Measurements from ENCODE around the gene HUWE1. TPM values are rescaled to one million over a fixed set of nuclear protein-coding genes. Genes with fewer than 3 reads are reported as not detected.

HUWE1 gene
- total RNA-seq, 1 donor from 2014 or later, result 65.9 TPM

GRCh38 chrX:53684415-53685192, 1.9 kb downstream of the HUWE1 start:
- peak in 1 of 2 donors; percentile 12 for DNase-seq (ENCODE audit: low read depth in 2 of 2)

DNA sequence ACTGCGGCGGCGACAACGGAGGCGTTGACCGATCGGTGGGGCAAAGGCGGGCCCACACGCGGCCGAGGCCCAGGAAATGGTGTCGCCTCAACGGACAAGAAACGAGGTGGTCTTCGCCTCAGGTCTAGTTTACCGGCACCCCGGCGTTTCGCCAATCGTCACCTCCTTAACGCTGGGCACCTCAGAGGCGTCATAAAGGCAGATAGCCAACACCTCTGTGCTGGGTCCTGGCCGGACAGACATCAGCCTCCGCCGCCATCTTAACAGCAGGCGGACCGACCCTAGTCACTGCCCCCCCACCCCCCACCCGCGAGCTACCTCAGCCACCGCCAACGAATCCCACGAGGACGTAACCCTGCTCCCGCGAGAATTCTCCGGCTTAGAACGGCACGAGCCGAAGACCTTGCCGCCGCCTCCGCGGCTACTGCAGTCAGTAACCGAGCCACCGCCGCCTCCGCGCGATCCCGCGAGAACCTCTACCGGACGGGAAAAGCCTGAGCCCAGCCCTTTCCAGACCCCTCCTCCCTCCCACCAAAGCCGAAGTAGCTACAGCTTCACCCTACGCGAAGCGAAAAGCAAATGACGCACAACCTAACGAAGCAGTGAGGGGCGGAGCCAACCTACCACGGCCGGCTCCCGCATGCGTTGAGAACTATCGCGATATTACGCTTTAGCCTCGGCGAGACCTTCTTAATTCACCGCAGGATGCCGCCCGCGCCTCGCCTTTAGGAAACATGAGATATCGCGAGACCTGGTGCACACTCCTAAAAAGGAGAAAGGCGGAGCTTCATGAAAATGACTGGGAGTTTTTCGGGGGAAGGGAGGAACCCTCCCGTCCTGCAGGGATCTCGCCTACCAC, 2.7 kb downstream of the HUWE1 start:
- peak; percentile 96 to 98 for DNase-seq (ENCODE audit: low read depth in 2 of 2)

DNA sequence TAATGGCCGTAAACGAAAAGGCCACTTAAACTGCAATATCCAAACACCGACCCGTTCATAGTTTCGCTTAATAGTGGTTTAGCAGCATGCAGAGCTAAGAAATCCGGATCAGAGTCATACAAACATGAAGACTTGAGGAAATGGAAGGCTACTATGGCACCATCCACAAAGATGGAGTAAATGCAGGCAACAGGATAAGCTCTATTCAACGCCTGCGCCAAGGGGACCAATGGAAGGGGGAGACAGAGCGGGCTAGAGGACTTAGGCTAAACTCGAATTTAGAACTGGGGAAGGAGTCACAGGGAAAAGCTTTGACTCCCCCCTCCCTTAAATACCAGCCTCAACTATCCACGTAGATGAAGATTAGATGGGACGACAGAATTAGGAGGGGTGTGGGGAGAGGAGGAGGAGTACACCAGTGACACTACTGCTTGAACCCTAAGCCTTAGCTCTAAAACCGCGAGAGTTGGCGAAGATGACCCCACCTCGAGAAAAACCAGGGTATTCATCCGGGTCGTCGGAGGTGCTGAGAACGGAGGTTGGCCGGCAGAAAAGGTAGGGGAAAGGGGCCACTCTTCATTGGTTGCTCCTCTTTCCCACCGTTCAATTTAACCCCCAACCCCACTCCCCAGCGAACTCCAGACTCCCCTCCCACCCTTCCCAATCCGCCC, 3.5 kb downstream of the HUWE1 start:
- DNase-seq (ENCODE audit: low read depth in 2 of 2), result peak in 1 of 2 donors; percentile 61

DNA sequence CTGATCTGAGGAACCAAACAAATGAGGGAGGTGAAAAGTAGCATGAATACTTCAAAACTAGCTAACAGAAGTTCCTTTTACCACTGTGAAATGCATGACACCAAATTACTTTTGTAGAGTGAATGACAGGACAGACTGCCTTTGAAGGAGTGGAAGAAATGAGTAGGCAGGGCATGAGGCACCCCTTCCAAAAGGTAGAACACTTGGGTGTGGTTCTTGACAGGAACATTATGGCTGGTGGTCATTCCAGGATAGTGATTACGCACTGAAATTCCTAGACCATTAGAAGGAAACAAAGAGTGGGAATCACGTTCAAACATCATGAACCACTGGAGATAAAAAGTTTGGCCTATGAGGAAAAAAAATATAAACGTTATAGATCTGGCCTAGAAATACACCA, 4.9 kb downstream of the HUWE1 start:
- no peak for DNase-seq (ENCODE audit: low read depth in 2 of 2)

DNA sequence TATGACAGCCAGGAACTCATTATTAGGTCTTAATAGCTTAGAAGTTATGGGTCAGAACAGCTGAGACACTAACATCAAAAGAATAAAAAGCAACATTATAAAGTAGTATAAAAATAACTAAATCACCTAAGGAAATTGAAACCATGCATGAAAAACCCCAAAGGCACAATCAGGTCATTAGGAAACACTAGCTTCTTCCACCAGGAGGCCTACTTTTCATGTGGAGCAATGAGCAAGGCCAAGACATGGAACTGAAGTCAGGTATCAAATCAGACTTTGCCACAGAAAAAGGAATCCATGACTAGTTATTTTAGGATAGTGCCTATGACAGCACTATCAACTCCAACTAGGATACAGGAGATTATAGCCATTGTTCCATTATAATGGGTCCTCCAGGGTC, 7.9 kb downstream of the HUWE1 start:
- no peak for DNase-seq (ENCODE audit: low read depth in 2 of 2)

DNA sequence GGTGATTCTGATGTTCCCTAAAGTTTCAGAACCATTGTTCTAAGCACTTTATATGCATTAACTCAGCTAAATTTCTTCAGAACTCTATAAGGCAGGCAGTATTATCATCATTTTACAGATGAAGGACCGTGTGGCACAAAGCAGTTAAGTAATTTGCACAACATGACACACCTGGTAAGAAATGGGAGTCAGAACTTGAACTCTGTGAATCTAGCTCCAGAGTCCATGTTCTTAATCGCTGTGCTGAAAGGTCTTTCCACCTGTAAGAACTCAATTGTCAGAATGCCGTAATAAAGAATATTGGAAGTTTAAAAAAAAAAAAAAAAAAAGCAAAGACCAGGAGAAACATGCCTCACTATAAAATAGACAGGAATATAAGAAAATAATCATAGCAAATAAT, 9.2 kb downstream of the HUWE1 start:
- DNase-seq (ENCODE audit: low read depth in 2 of 2), result no peak

- no peak for DNase-seq (ENCODE audit: low read depth in 2 of 2)
Measured at GRCh38 chrX:53674581-53674980, 11.9 kb downstream of the HUWE1 start.

DNA sequence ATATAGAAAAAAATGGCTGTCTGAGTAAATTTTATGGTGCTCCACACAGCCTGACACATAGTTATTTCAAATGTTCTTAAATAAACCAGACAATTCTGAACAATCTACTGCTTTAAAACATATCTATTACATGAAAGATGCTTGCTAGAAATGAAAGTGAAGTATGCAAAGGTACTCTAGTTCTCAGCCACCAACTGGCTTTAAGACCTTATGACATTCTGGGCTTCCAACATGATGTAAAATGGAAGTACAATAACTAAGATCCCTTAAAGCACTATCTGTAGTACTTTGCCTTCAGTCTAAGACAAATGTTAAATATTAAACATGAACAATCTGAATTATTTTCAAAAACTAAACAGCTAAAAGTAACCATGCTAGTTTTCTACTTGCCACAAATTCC, 17.3 kb downstream of the HUWE1 start:
- no peak for DNase-seq (ENCODE audit: low read depth in 2 of 2)

GRCh38 chrX:53666171-53666570, 20.3 kb downstream of the HUWE1 start:
- DNase-seq (ENCODE audit: low read depth in 2 of 2), result no peak

- DNase-seq (ENCODE audit: low read depth in 2 of 2), result no peak
Measured at GRCh38 chrX:53660004-53660403, 26.5 kb downstream of the HUWE1 start.

DNA sequence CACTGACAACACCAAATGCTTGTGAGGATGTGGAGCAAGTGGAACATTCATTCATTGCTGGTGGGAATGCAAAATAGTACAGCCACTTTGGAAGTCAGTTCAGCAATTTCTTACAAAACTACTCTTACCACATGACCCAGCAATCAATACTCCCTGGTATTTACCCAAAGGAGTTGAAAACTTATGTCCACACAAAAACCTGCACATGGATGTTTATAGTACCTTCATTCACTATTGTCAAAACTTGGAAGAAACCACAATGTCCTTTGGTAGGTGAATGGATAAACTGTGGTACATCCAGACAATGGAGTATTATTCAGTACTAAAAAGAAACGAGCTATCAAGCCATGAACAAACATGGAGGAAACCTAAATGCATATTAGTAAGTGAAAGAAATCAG, 27.5 kb downstream of the HUWE1 start:
- no peak for DNase-seq (ENCODE audit: low read depth in 2 of 2)

GRCh38 chrX:53656845-53657244, 29.7 kb downstream of the HUWE1 start:
- DNase-seq (ENCODE audit: low read depth in 2 of 2), result no peak

- DNase-seq (ENCODE audit: low read depth in 2 of 2), result no peak
Measured at GRCh38 chrX:53654376-53654775, 32.1 kb downstream of the HUWE1 start.

DNA sequence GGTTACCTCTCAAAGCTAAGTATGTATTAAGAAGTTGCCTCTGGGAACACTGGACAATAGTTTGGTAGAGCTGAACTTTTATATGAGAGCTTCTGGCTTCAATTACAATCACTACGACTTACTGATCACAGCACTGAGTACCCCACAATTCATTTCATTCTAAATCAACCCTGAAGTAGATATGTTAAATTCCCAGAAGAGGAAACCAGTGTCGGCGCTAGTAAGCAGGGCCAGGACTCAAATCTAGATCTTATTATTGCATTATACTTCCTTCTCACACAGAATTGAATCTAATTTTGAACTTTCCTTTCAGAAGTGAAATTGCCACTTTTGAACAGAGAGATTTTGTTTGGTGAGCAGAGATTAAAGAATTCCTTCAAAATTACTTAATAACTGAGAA, 41.8 kb downstream of the HUWE1 start:
- no peak for DNase-seq (ENCODE audit: low read depth in 2 of 2)

DNA sequence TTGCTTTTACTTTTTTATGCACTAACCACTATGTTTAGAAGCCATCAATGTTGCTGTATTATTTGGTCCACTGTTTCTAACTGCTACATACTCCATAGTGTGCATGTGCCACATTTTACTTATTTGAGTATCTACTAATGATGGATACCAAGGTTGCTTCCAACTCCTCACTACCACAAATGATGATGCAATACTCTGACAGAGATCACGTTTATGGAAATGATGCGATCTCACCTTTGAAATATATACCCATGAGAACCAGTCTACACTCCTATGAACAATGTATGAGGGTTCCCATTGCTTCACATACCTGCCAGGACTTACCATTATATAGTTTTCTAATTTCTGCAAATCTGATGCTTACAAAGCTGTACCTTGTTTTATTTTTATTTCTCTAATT, 44.2 kb downstream of the HUWE1 start:
- DNase-seq (ENCODE audit: low read depth in 2 of 2), result no peak

DNA sequence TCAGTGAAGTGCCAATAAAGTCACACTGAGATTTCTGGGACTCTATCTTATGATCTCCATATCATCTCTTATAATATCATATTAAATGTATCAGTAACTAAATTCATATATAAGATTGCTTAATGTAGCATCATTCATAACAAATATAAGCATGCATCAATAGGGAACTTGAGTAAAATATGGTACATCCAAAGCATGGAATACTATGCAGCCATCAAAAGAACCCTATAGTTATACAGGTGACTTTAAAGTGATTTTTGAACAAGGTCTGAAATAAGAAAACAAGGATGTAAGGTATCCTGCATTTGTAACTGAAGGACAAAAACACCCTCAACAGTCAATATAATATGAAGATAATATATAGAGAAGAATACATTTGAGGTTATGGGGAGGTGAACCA, 47.3 kb downstream of the HUWE1 start:
- DNase-seq (ENCODE audit: low read depth in 2 of 2), result no peak

DNA sequence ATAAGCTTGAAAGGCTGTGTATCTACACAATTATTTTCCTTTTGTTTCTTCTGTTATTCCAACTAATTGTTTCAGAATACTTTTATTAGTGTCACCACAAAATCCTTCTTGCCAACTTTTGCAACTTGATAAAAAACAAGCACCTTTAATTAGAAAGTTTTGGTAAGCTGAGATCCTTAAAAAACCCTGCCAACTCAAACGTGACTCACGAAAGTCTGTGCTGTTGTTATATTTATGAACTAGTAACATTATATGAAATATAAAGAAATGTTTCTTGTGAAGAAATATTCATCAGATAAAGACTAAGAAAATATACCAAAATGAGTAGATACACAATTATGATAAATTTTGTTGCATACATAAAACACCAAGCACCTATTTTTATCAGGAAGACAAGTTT, 49.0 kb downstream of the HUWE1 start:
- no peak for DNase-seq (ENCODE audit: low read depth in 2 of 2)

GRCh38 chrX:53631156-53631555, 55.4 kb downstream of the HUWE1 start:
- no peak for DNase-seq (ENCODE audit: low read depth in 2 of 2)

DNA sequence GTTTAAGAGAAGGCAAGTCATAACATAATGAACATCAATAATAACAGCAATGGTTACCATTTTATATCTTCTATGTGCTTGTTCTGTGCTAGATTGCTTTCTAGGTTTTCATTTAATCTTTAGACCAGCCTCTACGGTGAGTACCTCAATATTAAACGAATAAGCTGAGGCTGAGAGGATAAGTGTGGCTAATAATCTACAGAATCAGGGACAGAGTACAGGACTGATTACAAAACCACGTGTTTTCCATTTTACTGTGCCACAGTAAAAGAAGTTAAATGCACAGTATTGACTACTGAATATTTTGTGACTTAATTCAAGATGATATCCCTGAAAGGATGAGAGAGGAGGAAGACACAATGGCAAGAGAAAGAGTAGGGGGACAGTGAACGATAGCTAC, 56.3 kb downstream of the HUWE1 start:
- no peak for DNase-seq (ENCODE audit: low read depth in 2 of 2)

DNA sequence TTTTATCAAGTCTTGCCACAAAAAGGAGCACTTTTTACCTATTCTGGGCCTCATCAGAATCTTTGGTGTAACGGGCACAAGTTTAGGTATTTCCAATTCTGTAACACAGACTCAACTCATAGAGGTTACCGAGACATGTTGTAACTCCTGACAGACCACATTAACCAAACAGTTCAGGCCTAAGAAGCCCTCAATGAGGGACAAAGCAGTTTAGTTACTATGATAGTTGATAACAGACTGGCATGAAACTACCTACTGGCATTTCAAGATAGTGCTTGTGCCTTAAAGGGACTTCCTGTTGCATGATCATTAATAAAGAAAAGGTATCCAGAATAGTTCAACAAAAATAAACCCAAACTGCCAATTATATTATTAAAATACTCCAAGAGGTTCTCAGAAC, 64.1 kb downstream of the HUWE1 start:
- no peak for DNase-seq (ENCODE audit: low read depth in 2 of 2)

DNA sequence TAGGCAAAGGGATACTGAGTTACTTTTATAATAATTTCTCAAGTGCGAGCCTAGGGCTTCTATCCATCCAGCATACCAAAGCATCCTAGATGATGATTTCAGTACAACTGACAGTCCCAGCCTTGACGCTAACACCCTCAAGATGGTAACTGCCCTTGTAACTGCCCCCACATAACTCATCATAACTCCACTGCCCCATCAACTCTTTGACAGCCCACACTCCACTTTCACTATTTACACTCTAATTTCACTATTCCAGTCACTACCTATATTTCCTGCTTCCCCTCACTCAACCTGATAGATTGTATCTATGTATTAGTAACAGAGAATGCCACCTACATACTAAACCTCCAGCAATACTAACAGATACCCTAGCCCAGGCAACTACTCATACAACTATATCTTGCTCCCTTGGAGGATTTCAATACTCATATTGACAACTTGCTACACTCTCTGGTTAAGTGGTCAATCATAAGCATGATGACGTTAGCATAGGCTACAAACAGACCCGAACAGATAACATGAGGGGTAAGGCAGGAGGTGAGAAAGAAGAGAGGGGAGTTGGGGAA, 65.0 kb downstream of the HUWE1 start:
- no peak for DNase-seq (ENCODE audit: low read depth in 2 of 2)

GRCh38 chrX:53616946-53617345, 69.6 kb downstream of the HUWE1 start:
- no peak for DNase-seq (ENCODE audit: low read depth in 2 of 2)
